Transverse colon (tissue), 4 donors: ENCODE data around the gene PCSK6. TPM values are rescaled to one million over a fixed set of nuclear protein-coding genes. Genes with fewer than 3 reads are reported as not detected.

Source experiments
- DNase-seq: peaks from one replicate; pipeline ENCODE4 v3.0.0-alpha.2; 2019
- H3K27ac ChIP-seq, 4 donors: fragments of 200-600 bp; sonication (generic); 2 replicates each; pipeline ENCODE4 v1.5.1; 2016 to 2018; ENCODE audit warnings: inconsistent platforms in 4 of 4
- H3K27me3 ChIP-seq: fragments of 200-600 bp; sonication (generic); 2 replicates; pipeline ENCODE4 v1.5.1; 2017; ENCODE audit warnings: inconsistent platforms
- H3K36me3 ChIP-seq, 4 donors: fragments of 200-600 bp; sonication (generic); 2 replicates each; pipeline ENCODE4 v1.5.1; 2017 to 2019; ENCODE audit warnings: inconsistent platforms in 4 of 4
- H3K4me1 ChIP-seq, 4 donors: fragments of 200-600 bp; sonication (generic); 2 replicates each; pipeline ENCODE4 v1.5.1; 2017 to 2020; ENCODE audit warnings: inconsistent platforms in 4 of 4
- H3K4me3 ChIP-seq, 4 donors: fragments of 200-600 bp; sonication (generic); 1 replicate in 1 of 4; 2 replicates in 3 of 4; pipeline versions ENCODE4 v1.5.1 to v1.6.1; 2017 to 2019; ENCODE audit warnings: inconsistent platforms in 4 of 4
- H3K9me3 ChIP-seq, 2 donors: fragments of 200-600 bp; sonication (generic); 2 replicates each; pipeline ENCODE4 v1.5.1; 2017 to 2019; ENCODE audit warnings: inconsistent platforms in 2 of 2
- CTCF ChIP-seq, 5 experiments: fragments of 200-600 bp in 3 of 5; fragments of 450-650 bp in 2 of 5; sonication (generic) in 3 of 5; IDR thresholded peaks; 1 replicate in 2 of 5; 2 replicates in 3 of 5; pipeline ENCODE4 v1.5.1; 2016 to 2017; ENCODE audit warnings: antibody characterized with exemption in 5 of 5, inconsistent platforms in 3 of 5, mild to moderate bottlenecking in 2 of 5, moderate library complexity in 1 of 5
- EP300 ChIP-seq: sonication (generic); formaldehyde crosslinking; IDR thresholded peaks from one replicate; pipeline ENCODE4 v1.6.1; 2017; ENCODE audit warnings: antibody characterized with exemption, low read depth
- POLR2A ChIP-seq: fragments of 450-650 bp; IDR thresholded peaks from one replicate; pipeline ENCODE4 v1.6.1; 2016; ENCODE audit warnings: antibody characterized with exemption, mild to moderate bottlenecking, moderate library complexity
- POLR2AphosphoS5 ChIP-seq, 3 donors: sonication (generic); formaldehyde crosslinking; IDR thresholded peaks; one replicate each; pipeline ENCODE4 v1.6.1; 2016; ENCODE audit warnings: antibody characterized with exemption in 3 of 3
- WGBS, 2 donors: methylation state at CpG; one replicate each; pipeline ENCODE4 v1.1.5; 2018; ENCODE audit warnings: low coverage in 1 of 2; 5-methylcytosine and 5-hydroxymethylcytosine counted together
- in situ Hi-C, 4 donors: fragments of 200-750 bp; cut with MboI; loops; one replicate each; pipeline versions ENCODE4 v1.15.0 to v1.15.1; 2017; ENCODE audit warnings: low sequenced_read_pairs in 3 of 4, low pct_ligation_motif_present in 1 of 4, low pct_unique_long_range_greater_than_20kb in 1 of 4
- intact Hi-C: fragments of 100-400 bp; cut with DNase I; formaldehyde crosslinking; loops from one replicate; pipeline ENCODE4 v1.15.1; 2023; ENCODE audit warnings: low total_unique reads
- total RNA-seq, 4 donors: library from RNA; depleted of rRNA; stranded (reverse); fragments of >200 nt; gene quantifications; one replicate each; pipeline ENCODE4 v1.1.0, GENCODE V29; 2016

PCSK6 gene
- total RNA-seq, 4 donors from 2014 or later, result 20.3 to 119 (median 49.7) TPM

- Histone ChIP-seq H3K4me1 (no peaks in the 10 kb centered on the region), H3K9me3 (no peaks in the 10 kb centered on the region), H3K27ac (no peak overlapping the region), H3K36me3 (no peaks in the 10 kb centered on the region), H3K27me3 (no peaks in the 10 kb centered on the region), H3K4me3 (no peak overlapping the region)
- intact Hi-C loops (no loop called here), in situ Hi-C loops (no loop called here)
- WGBS, 2 donors, result 89 to 98% methylated on average over 6 to 18 of the region's 18 CpGs
- DNase-seq, result no peak
- TF ChIP-seq EP300, result no peak
- no peak for TF ChIP-seq POLR2AphosphoS5 (IDR thresholded peaks at IDR 0.05)
- TF ChIP-seq CTCF (IDR thresholded peaks at IDR 0.05), result no peak
- TF ChIP-seq POLR2A, result no peak
Observed at GRCh38 chr15:101429646-101430045, 59.9 kb downstream of the PCSK6 start.

- Histone ChIP-seq H3K9me3 (no peaks in the 10 kb centered on the region), H3K27ac (no peak overlapping the region), H3K27me3 (no peaks in the 10 kb centered on the region), H3K4me1 (no peaks in the 10 kb centered on the region), H3K36me3 (no peaks in the 10 kb centered on the region), H3K4me3 (no peak overlapping the region)
- WGBS, 2 donors, result 87% methylated on average over 3 to 8 of the region's 8 CpGs
- intact Hi-C loops, result no loop called here
- in situ Hi-C loops, result no loop called here
- TF ChIP-seq POLR2AphosphoS5 (IDR thresholded peaks at IDR 0.05) (no peak), EP300 (no peak), POLR2A (no peak), CTCF (IDR thresholded peaks at IDR 0.05) (no peak)
- DNase-seq, result no peak
Observed at GRCh38 chr15:101429191-101429590, 60.3 kb downstream of the PCSK6 start.

- TF ChIP-seq CTCF (IDR thresholded peaks at IDR 0.05) (no peak), EP300 (no peak), POLR2A (no peak), POLR2AphosphoS5 (IDR thresholded peaks at IDR 0.05) (no peak)
- H3K36me3 ChIP-seq, result no peaks in the 10 kb centered on the region
- H3K4me3 ChIP-seq, result no peak overlapping the region
- WGBS, 2 donors, result 81% methylated on average over 12 of the region's 12 CpGs; no CpG with 5 or more reads in 1 of the 2 donors
- H3K4me1 ChIP-seq, result no peaks in the 10 kb centered on the region
- H3K9me3 ChIP-seq, result no peaks in the 10 kb centered on the region
- no peak for DNase-seq
- no peaks in the 10 kb centered on the region for H3K27me3 ChIP-seq
- intact Hi-C loops, result no loop called here
- no peak overlapping the region for H3K27ac ChIP-seq
- in situ Hi-C loops, result no loop called here
Observed at GRCh38 chr15:101428758-101429157, 60.7 kb downstream of the PCSK6 start.

- no peaks in the 10 kb centered on the region for H3K9me3 ChIP-seq
- no peaks in the 10 kb centered on the region for H3K27me3 ChIP-seq
- H3K4me3 ChIP-seq, result no peak overlapping the region
- no peak for DNase-seq
- H3K4me1 ChIP-seq, result no peaks in the 10 kb centered on the region
- in situ Hi-C loops, result no loop called here
- 88 to 100% methylated on average over 1 to 19 of the region's 20 CpGs for WGBS, 2 donors
- TF ChIP-seq POLR2A, result no peak
- no peak for TF ChIP-seq EP300
- no peak for TF ChIP-seq POLR2AphosphoS5 (IDR thresholded peaks at IDR 0.05)
- TF ChIP-seq CTCF (IDR thresholded peaks at IDR 0.05), result no peak
- no peaks in the 10 kb centered on the region for H3K36me3 ChIP-seq
- intact Hi-C loops, result no loop called here
- H3K27ac ChIP-seq, result no peak overlapping the region
Observed at GRCh38 chr15:101427606-101428487, 61.7 kb downstream of the PCSK6 start.
